Thyroid gland (tissue), 4 donors: Measurements from ENCODE around the gene PCSK7. TPM values are rescaled to one million over a fixed set of nuclear protein-coding genes. Genes with fewer than 3 reads are reported as not detected.

Experiments
- DNase-seq, 2 donors: peaks; one replicate each; pipeline ENCODE4 v3.0.0-alpha.2; 2019
- H3K27ac ChIP-seq, 3 donors: fragments of 200-600 bp; sonication (generic); 1 replicate in 2 of 3; 2 replicates in 1 of 3; pipeline ENCODE4 v1.5.1; 2016 to 2019; ENCODE audit warnings: mild to moderate bottlenecking in 1 of 3, moderate library complexity in 1 of 3
- H3K27me3 ChIP-seq: fragments of 200-600 bp; sonication (generic); one replicate; pipeline ENCODE4 v1.5.1; 2019
- H3K36me3 ChIP-seq, 2 donors: fragments of 200-600 bp; sonication (generic); one replicate each; pipeline ENCODE4 v1.5.1; 2016 to 2019
- H3K4me1 ChIP-seq, 2 donors: fragments of 200-600 bp; sonication (generic); one replicate each; pipeline ENCODE4 v1.5.1; 2017 to 2019
- H3K4me3 ChIP-seq, 3 donors: fragments of 200-600 bp; sonication (generic); replicated peaks in 1 of 3; 1 replicate in 2 of 3; 2 replicates in 1 of 3; pipeline ENCODE4 v1.5.1; 2016; ENCODE audit warnings: mild to moderate bottlenecking in 1 of 3
- H3K9me3 ChIP-seq: fragments of 200-600 bp; sonication (generic); one replicate; pipeline ENCODE4 v1.5.1; 2017
- CTCF ChIP-seq, 6 experiments: fragments of 200-600 bp in 3 of 6; fragments of 450-650 bp in 3 of 6; sonication (generic) in 3 of 6; IDR thresholded peaks; one replicate each; pipeline ENCODE4 v1.5.1; 2016 to 2019; ENCODE audit warnings: antibody characterized with exemption in 6 of 6, mild to moderate bottlenecking in 2 of 6, inconsistent platforms in 1 of 6, moderate library complexity in 1 of 6
- POLR2A ChIP-seq, 2 donors: fragments of 450-650 bp; IDR thresholded peaks; one replicate each; pipeline ENCODE4 v1.6.1; 2017; ENCODE audit warnings: antibody characterized with exemption in 2 of 2, mild to moderate bottlenecking in 2 of 2, moderate library complexity in 1 of 2
- WGBS, 2 donors: methylation state at CpG; one replicate each; pipeline ENCODE4 v1.1.5; 2017; 5-methylcytosine and 5-hydroxymethylcytosine counted together
- intact Hi-C: fragments of 100-400 bp; cut with DNase I; formaldehyde crosslinking; loops from one replicate; pipeline ENCODE4 v1.15.1; 2023
- total RNA-seq, 4 donors: library from RNA; depleted of rRNA; stranded (reverse); fragments of >200 nt; gene quantifications; one replicate each; pipeline ENCODE4 v1.2.3, GENCODE V29; 2016

PCSK7 gene
- total RNA-seq, 4 donors from 2014 or later: 36.1 to 61.1 (median 47.5) TPM

- no peak overlapping the region for H3K4me3 ChIP-seq
- 94 to 95% methylated on average over 8 of the region's 8 CpGs for WGBS, 2 donors
- peaks cover 26 to 42% of the 10 kb centered on the region in 2 donors for H3K36me3 ChIP-seq
- DNase-seq: no peak
- H3K27me3 ChIP-seq: no peaks in the 10 kb centered on the region
- no peaks in the 10 kb centered on the region for H3K9me3 ChIP-seq
- peaks cover 10 to 41% of the 10 kb centered on the region in 2 donors for H3K4me1 ChIP-seq
- intact Hi-C loops: no loop called here
- peak overlapping the region; percentile 22 to 82 (median 69) for H3K27ac ChIP-seq
- TF ChIP-seq POLR2A (IDR thresholded peaks at IDR 0.05) (no peak), CTCF (IDR thresholded peaks at IDR 0.05) (no peak)
Observed at GRCh38 chr11:117219455-117219854, 12.4 kb downstream of the PCSK7 start.

GRCh38 chr11:117219001-117219400, 12.9 kb downstream of the PCSK7 start:
- Histone ChIP-seq H3K36me3 (peaks cover 27 to 43% of the 10 kb centered on the region in 2 donors), H3K4me3 (no peak overlapping the region), H3K27ac (peak overlapping the region in 2 of 3 donors; percentile 69 to 82), H3K9me3 (no peaks in the 10 kb centered on the region), H3K27me3 (no peaks in the 10 kb centered on the region), H3K4me1 (peaks cover 10 to 41% of the 10 kb centered on the region in 2 donors)
- 90 to 93% methylated on average over 6 to 9 of the region's 9 CpGs for WGBS, 2 donors
- intact Hi-C loops: no loop called here
- TF ChIP-seq POLR2A (IDR thresholded peaks at IDR 0.05) (no peak), CTCF (IDR thresholded peaks at IDR 0.05) (no peak)
- no peak for DNase-seq

GRCh38 chr11:117218133-117218915, 13.5 kb downstream of the PCSK7 start:
- DNase-seq: no peak
- Histone ChIP-seq H3K36me3 (peaks cover 22 to 42% of the 10 kb centered on the region in 2 donors), H3K4me1 (peaks cover 10 to 41% of the 10 kb centered on the region in 2 donors), H3K27ac (peak overlapping the region; percentile 36 to 82 (median 69)), H3K9me3 (no peaks in the 10 kb centered on the region), H3K27me3 (no peaks in the 10 kb centered on the region), H3K4me3 (no peak overlapping the region)
- TF ChIP-seq POLR2A (IDR thresholded peaks at IDR 0.05) (no peak), CTCF (IDR thresholded peaks at IDR 0.05) (no peak)
- 79% methylated on average over 15 of the region's 15 CpGs for WGBS, 2 donors
- intact Hi-C loops: no loop called here

- Histone ChIP-seq H3K27ac (peak overlapping the region; percentile 36 to 69 (median 63)), H3K9me3 (no peaks in the 10 kb centered on the region), H3K4me3 (no peak overlapping the region), H3K27me3 (no peaks in the 10 kb centered on the region), H3K36me3 (peaks cover 22 to 43% of the 10 kb centered on the region in 2 donors), H3K4me1 (peaks cover 10 to 37% of the 10 kb centered on the region in 2 donors)
- TF ChIP-seq POLR2A (IDR thresholded peaks at IDR 0.05) (no peak), CTCF (IDR thresholded peaks at IDR 0.05) (no peak)
- WGBS, 2 donors: 72 to 84% methylated on average over 11 of the region's 11 CpGs
- no peak for DNase-seq
- intact Hi-C loops: no loop called here
Observed at GRCh38 chr11:117217141-117218084, 14.5 kb downstream of the PCSK7 start.
